Superior temporal gyrus (tissue), 1 donor: ENCODE results near the gene ZNF662.
A peak's percentile ranks its signal among the peaks of the same experiment; 100 is the strongest.
"Not testable (repeated sequence)": the region's sequence is repeated elsewhere in the genome, so short reads cannot be mapped to it uniquely, and the experiment has no call there.

Experiments
- DNase-seq: peaks from one replicate; pipeline ENCODE4 v3.0.0-alpha.2; 2016; ENCODE audit errors: extremely low spot score

ZNF662 gene

DNA sequence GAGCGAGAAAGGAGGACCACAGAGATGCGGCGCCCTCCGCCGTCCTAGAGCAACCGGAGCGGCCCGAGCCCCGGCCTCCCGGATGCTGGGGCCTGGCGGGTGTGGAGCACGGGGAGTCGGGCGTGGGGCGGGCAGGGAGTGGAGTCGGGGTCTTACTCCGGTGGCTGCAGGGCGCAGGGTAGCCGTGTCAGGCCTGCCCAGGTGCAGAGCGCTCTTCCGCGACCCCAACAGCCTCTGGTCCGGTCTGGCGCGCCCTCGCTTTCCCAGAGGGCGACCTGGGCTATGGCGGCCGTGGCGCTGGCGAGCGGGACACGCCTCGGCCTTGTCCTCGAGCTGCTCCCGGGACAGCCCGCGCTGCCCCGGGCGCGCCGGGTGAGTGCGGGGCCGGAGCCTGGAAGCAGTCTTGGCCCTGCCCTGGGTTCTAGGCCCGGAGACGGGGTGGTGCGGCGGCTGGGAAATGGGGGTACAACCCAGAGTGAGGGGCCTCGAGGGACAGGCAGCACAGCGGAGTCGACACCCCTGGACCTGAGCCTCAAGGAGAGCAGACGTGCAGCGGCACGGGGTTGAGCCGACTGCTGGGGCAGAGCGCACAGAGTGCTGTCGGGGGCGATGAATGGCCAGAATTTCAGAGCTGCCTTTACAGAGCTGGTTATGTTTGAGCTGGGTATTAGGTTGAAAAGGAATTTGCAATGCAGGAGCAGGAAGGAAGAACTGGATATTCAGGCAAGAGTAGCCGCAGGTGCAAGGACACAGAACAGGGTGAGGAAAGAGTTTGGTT, at the start of gene ZNF662:
Gene ZNF662, plus strand, starts transcription at position 73 of the 778 bp plus-strand sequence. CDS start 1,973 bp downstream, outside the sequence.
- DNase-seq, result no peak

GRCh38 chr3:42856544-42856943, 49.4 kb upstream of the ZNF662 start:
- no peak for DNase-seq

GRCh38 chr3:42864321-42864950, 41.5 kb upstream of the ZNF662 start:
- no peak for DNase-seq

DNA sequence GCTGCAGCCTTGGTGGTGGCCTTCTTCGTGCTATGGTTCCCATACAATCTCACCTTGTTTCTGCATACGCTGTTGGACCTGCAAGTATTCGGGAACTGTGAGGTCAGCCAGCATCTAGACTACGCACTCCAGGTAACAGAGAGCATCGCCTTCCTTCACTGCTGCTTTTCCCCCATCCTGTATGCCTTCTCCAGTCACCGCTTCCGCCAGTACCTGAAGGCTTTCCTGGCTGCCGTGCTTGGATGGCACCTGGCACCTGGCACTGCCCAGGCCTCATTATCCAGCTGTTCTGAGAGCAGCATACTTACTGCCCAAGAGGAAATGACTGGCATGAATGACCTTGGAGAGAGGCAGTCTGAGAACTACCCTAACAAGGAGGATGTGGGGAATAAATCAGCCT, 40.7 kb upstream of the ZNF662 start:
- DNase-seq, result no peak

- DNase-seq, result no peak
Observed at GRCh38 chr3:42867138-42867537, 38.8 kb upstream of the ZNF662 start.

- DNase-seq, result no peak
Observed at GRCh38 chr3:42868841-42869240, 37.1 kb upstream of the ZNF662 start.

GRCh38 chr3:42871592-42872196, 34.2 kb upstream of the ZNF662 start:
- DNase-seq, result no peak

GRCh38 chr3:42872718-42873117, 33.2 kb upstream of the ZNF662 start:
- no peak for DNase-seq

GRCh38 chr3:42873221-42873982, 32.5 kb upstream of the ZNF662 start:
- no peak for DNase-seq

DNA sequence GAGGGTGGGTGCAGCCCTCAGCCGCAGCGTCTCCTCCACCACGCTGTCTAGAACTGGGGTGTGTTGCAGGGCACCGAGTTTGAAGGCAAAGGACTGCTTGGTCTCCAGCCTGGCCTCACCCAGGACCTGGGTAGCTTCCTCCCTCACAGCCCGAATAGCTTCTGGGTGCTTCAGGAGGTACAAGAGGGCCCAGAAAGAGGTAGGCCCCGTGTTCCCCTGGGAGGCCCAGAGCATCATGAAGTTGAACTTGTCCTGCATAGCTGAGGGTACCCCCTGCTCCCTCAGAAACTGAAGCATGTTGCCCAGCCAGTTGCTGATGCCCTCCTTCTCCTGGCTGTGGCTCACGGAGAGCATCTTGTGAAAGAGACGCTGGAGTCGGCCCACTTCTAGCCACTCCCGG, 31.2 kb upstream of the ZNF662 start:
- DNase-seq, result no peak

- no peak for DNase-seq
Observed at GRCh38 chr3:42875325-42876151, 30.4 kb upstream of the ZNF662 start, which contains the start of gene CYP8B1. Gene CYP8B1 (minus strand): TSS chr3:42875879. CDS start chr3:42875816, 63 bp downstream.

GRCh38 chr3:42876401-42876800, 29.5 kb upstream of the ZNF662 start:
- no peak for DNase-seq

- DNase-seq, result no peak
Observed at GRCh38 chr3:42876940-42877720, 28.8 kb upstream of the ZNF662 start.

- no peak for DNase-seq
Observed at GRCh38 chr3:42877881-42878280, 28.1 kb upstream of the ZNF662 start.

- no peak for DNase-seq
Observed at GRCh38 chr3:42880183-42880582, 25.8 kb upstream of the ZNF662 start.

DNA sequence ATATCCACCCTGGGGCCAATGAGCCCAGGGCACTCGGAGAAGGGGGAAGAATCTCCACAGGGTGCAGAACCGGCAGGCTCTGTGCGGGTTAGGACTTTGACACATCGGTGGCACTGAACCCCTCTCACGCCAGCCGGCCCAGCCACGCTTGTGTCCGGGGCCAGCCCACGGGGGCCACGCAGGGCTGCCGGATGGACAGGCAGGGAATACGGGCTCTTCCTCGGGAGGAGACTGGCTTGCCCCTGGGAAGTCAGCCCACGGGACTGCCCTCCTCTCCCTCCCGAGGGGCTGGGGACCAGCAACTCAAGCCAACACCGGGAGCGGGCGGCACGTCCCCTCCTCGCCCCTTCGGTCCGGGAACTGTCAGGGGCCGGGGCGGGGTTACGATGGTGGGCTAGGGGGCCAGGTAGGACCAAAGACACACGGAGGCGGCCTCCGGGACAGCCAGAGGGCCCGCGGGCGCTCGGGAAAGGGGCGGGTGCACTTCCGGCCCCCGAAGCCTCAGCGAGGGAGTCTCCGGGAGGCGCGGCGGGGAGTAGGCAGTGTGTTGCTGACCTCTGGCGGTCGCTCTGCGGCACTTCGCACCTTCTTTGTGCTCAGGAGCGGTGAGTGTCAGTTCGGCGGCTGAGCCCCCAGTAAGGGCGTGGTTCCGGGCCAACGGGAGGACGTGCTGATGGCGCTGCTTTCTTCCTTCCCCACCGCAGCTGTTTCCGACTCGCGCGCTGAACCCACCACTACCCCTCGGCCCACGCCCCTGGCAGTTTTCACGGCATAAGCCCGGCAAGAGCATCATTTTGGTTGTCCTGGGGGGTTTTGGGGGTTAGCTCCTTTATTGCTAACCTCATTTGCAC, 25.1 kb upstream of the ZNF662 start:
- peak; percentile 84 for DNase-seq

DNA sequence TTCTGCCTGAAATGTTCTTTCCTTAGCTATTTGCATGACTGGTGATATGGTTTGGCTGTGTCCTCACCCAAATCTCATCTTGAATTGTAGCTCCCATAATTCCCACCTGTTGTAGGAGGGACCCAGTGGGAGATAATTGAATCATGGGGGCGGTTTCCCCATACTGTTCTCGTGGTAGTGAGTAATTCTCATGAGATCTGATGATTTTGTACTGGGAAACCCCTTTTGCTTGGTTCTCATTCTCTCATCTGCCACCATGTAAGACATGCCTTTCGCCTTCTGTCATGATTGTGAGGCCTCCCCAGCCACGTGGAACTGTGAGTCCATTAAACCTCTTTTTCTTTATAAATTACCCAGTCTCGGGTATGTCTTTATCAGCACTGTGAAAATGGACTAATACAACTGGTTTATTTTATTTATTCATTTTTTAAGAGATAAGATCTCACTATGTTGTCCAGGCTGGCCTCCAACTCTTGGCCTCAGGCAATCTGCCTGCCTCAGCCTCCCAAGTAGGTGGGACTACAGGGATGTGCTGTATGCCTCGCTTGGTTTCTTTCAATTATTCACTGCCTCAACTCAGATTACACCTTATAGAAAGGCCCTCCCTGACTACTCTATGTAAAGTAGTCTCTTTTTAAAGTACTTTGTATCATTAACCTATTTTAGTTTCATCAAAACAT, 22.6 kb upstream of the ZNF662 start:
- not testable (repeated sequence) for DNase-seq

- no peak for DNase-seq
Observed at GRCh38 chr3:42884324-42884723, 21.6 kb upstream of the ZNF662 start.

- no peak for DNase-seq
Observed at GRCh38 chr3:42886294-42886822, 19.6 kb upstream of the ZNF662 start.
